NCI-H146 treated with DMSO at 0.1 percent for 48 hours (cell line): Measurements from ENCODE around the gene MUC3A.

Experiments used
- DNase-seq: peaks from one replicate; lab custom pipeline; 2025; ENCODE audit not compliant: unreplicated experiment; lab: John Stamatoyannopoulos, UW

Gene MUC3A

DNA sequence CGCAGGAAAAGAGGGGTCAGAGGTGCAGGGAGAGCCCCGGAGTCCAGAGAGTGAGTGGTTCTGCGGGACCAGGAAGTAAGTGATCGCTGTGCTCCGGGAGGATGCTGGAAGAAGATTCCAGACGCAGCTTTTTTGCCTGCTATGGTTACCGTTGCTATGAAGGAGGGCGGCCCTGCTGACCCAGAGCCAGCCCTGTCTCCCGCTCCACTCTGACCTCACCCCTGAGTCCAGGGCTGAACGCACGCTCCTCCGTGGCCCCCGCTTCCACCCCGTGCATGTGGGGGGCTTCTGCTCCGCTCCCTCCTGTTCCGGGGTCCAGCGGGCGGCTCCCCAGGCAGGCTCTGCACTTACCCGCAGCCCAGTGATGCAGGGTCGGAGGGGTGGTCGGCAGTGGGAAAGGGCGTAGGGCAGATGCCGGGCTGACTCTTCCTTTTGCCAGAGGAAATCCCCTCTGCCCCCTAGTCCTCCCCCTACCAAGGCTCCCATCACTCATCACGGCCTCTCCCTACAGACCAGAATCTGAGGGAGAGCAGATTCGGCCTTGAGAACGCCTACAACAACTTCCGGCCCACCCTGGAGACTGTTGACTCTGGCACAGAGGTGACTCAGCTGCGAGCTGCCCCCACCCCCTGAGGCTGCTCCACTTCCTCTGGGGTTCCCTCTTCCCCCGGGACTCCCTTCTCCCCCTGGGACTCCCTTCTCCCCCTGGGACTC, 67.9 kb downstream of the MUC3A start:
- DNase-seq: peak; percentile 5
